Inflammatory macrophage treated with lipopolysaccharide for 1 hour (primary cell): ENCODE results near the gene CD93.

ENCODE experiments used
- DNase-seq, 2 donors: peaks; one replicate each; pipeline ENCODE4 v3.0.0-alpha.2; 2020 to 2022

CD93 gene

GRCh38 chr20:23086056-23086566 lies at the start of gene CD93:
CD93 (minus strand) TSS chr20:23086324; CDS start chr20:23086192, 132 bp downstream.
- DNase-seq = no peak

GRCh38 chr20:23133560-23133998 lies 47.5 kb upstream of the CD93 start:
- DNase-seq = no peak

GRCh38 chr20:23132930-23133559 lies 46.9 kb upstream of the CD93 start:
- DNase-seq = peak; percentile 87 to 88

- peak; percentile 82 to 88 for DNase-seq
Measured at GRCh38 chr20:23132293-23132929, 46.3 kb upstream of the CD93 start.

- no peak for DNase-seq
Measured at GRCh38 chr20:23131766-23132165, 45.6 kb upstream of the CD93 start.

GRCh38 chr20:23130622-23131140 lies 44.6 kb upstream of the CD93 start:
- DNase-seq = peak in 1 of 2 donors; percentile 51

GRCh38 chr20:23129891-23130621 lies 43.9 kb upstream of the CD93 start:
- no peak for DNase-seq

GRCh38 chr20:23129266-23129665 lies 43.1 kb upstream of the CD93 start:
- DNase-seq = no peak

- no peak for DNase-seq
Measured at GRCh38 chr20:23128461-23129125, 42.5 kb upstream of the CD93 start.

GRCh38 chr20:23127506-23128279 lies 41.6 kb upstream of the CD93 start:
- no peak for DNase-seq

- peak; percentile 60 to 79 for DNase-seq
Measured at GRCh38 chr20:23126281-23127061, 40.3 kb upstream of the CD93 start.

GRCh38 chr20:23125625-23126191 lies 39.6 kb upstream of the CD93 start:
- peak; percentile 88 to 92 for DNase-seq

- DNase-seq = no peak
Measured at GRCh38 chr20:23125159-23125558, 39.0 kb upstream of the CD93 start.

- no peak for DNase-seq
Measured at GRCh38 chr20:23123886-23124285, 37.8 kb upstream of the CD93 start.

GRCh38 chr20:23122796-23123655 lies 36.9 kb upstream of the CD93 start:
- DNase-seq = no peak

- no peak for DNase-seq
Measured at GRCh38 chr20:23122321-23122720, 36.2 kb upstream of the CD93 start.

GRCh38 chr20:23121751-23122320 lies 35.7 kb upstream of the CD93 start:
- DNase-seq = no peak

- DNase-seq = no peak
Measured at GRCh38 chr20:23120936-23121750, 35.0 kb upstream of the CD93 start.

- no peak for DNase-seq
Measured at GRCh38 chr20:23120261-23120660, 34.1 kb upstream of the CD93 start.
